Measurements from ENCODE around the gene CCDC24. TPM values are rescaled to one million over a fixed set of nuclear protein-coding genes. Genes with fewer than 3 reads are reported as not detected.

Gene CCDC24
- total RNA-seq, 2 donors from 2014 or later: 1.4 to 1.5 TPM

DNA sequence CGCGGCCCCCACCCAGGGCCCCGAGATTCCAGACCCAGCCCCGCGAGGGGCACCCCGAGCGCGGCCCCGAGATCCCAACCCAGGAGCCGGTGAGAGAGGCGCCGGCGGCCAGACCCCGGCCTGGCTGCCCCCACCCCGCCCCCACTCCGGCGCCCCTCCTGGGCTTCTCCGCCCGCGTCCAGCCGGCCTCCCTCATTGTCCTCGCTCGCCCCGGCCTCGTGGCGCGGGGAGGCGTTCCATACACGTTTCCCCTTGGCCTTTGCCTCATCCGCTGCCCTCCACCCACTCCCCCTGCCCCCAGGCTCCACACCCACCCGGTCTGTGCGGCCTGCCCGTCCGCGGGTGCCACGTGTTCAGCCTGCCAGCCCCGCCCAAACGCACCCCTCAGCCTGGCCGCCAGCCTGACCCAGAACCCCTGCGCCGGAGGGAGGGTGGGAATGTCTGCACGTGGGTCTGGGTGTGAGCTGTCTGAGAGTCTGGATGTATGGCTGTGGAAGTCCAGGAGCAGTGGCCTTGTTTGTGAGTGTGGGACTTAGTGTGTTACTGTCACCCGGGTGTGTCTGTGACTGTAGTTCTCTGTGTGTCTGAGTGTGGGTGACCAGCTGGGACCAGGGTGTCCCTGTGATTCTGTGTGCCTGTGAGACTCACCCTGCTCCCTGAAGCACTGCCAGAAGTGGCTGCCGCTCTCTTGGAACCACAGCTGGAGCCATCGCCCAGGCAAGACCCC is 11.7 kb upstream of the CCDC24 start:
- Mint-ChIP-seq H3K27me3 (no peaks in the 10 kb centered on the region), H3K27ac (no peak overlapping the region), H3K4me1 (peaks cover 59% of the 10 kb centered on the region), H3K4me3 (peak overlapping the region; percentile 95), H3K36me3 (ENCODE audit: low read depth) (peaks cover 17% of the 10 kb centered on the region)
- DNase-seq: no peak
- H3K9me3 ChIP-seq (ENCODE audit: control insufficient read depth, low read length, poor library complexity, severe bottlenecking): no peaks in the 10 kb centered on the region
- no peak for ATAC-seq

DNA sequence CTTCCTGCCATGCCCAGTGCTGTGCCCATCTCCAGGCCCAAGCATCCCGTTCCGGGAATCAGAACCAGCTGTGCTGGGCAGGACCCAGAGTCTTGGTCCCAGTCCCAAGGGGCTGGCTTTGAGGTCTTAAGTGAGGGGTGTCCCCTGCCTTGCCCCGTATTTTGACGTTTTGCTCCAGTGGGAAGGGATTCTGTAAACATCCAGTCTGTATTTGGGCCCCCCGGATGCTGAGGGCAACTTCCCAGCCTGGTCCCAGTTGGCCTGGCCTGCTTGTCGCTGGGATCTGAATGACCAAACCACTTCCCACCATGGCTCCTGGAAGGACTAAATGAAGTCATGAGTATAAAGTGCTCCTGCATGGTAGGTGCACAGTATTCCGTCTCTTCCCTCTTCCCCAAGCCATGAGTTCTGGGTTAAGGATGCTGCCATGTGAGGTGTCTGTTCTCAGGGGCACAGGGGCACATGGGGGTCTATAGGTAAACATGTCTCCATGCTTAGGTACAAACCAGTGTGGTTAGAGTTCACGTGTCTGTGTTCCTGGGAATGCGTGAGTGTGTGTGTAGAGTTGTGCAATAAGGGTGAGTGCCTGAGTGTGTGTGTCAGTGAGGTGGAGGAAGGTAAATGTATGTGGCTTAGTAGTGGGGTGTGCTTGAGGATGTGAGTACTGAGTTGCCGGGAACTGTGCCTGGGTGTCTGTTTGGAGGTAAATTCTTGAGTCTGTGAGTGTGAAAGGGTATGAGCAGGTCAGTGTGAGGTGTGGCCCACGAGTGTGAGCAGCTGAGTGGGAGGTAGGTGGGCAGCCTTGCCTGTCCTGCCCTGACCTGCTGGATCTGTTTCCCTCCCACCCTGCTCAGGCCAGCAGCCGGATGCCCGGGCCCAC is 10.9 kb upstream of the CCDC24 start:
- Mint-ChIP-seq H3K4me1 (peaks cover 59% of the 10 kb centered on the region), H3K4me3 (peak overlapping the region; percentile 95), H3K27me3 (no peaks in the 10 kb centered on the region), H3K27ac (no peak overlapping the region), H3K36me3 (ENCODE audit: low read depth) (peaks cover 17% of the 10 kb centered on the region)
- no peaks in the 10 kb centered on the region for H3K9me3 ChIP-seq (ENCODE audit: control insufficient read depth, low read length, poor library complexity, severe bottlenecking)
- DNase-seq (no peak), ATAC-seq (no peak)

DNA sequence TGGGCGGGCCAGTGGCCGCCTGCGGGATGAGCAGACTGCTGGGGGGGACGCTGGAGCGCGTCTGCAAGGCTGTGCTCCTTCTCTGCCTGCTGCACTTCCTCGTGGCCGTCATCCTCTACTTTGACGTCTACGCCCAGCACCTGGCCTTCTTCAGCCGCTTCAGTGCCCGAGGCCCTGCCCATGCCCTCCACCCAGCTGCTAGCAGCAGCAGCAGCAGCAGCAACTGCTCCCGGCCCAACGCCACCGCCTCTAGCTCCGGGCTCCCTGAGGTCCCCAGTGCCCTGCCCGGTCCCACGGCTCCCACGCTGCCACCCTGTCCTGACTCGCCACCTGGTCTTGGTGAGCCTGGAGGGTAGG is 10.3 kb upstream of the CCDC24 start:
- Mint-ChIP-seq H3K27ac (no peak overlapping the region), H3K36me3 (ENCODE audit: low read depth) (peaks cover 17% of the 10 kb centered on the region), H3K27me3 (no peaks in the 10 kb centered on the region), H3K4me3 (peak overlapping the region; percentile 95), H3K4me1 (peaks cover 54% of the 10 kb centered on the region)
- DNase-seq (no peak), ATAC-seq (no peak)
- no peaks in the 10 kb centered on the region for H3K9me3 ChIP-seq (ENCODE audit: control insufficient read depth, low read length, poor library complexity, severe bottlenecking)

DNA sequence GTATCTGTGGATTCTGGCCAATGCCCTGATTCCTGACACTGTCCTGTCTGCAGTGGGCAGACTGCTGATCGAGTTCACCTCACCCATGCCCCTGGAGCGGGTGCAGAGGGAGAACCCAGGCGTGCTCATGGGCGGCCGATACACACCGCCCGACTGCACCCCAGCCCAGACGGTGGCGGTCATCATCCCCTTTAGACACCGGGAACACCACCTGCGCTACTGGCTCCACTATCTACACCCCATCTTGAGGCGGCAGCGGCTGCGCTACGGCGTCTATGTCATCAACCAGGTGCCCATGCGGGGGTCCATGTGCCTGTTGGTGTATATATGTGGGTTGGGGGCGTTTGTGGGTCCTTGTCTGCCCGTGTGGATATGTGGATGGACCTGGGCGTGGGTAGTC is 9.8 kb upstream of the CCDC24 start:
- peaks cover 17% of the 10 kb centered on the region for H3K36me3 Mint-ChIP-seq (ENCODE audit: low read depth)
- no peaks in the 10 kb centered on the region for H3K27me3 Mint-ChIP-seq
- H3K27ac Mint-ChIP-seq: no peak overlapping the region
- DNase-seq (no peak), ATAC-seq (no peak)
- H3K9me3 ChIP-seq (ENCODE audit: control insufficient read depth, low read length, poor library complexity, severe bottlenecking): no peaks in the 10 kb centered on the region
- H3K4me3 Mint-ChIP-seq: no peak overlapping the region
- peaks cover 49% of the 10 kb centered on the region for H3K4me1 Mint-ChIP-seq

DNA sequence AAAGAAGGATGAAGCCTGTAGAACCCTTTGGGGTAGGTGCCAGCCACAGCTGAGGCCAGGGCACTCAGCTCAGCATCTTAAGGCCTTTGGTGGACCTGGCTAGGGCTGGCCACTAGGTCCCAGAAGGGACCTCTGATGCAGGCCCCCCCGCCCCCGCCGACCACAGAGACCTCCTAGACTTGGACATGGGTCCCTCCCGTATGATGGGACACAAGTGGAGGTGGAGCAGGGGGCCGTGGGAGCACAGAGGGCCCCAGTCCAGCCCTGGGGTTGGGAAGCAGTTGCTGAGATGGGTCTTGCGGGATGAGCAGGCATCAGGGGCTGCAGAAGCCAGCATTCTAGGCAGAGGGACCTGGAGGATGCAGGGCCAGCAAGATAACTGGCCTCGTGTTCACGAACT is 9.2 kb upstream of the CCDC24 start:
- peaks cover 12% of the 10 kb centered on the region for H3K36me3 Mint-ChIP-seq (ENCODE audit: low read depth)
- DNase-seq (no peak), ATAC-seq (no peak)
- no peak overlapping the region for H3K27ac Mint-ChIP-seq
- H3K4me3 Mint-ChIP-seq: no peak overlapping the region
- peaks cover 44% of the 10 kb centered on the region for H3K4me1 Mint-ChIP-seq
- no peaks in the 10 kb centered on the region for H3K9me3 ChIP-seq (ENCODE audit: control insufficient read depth, low read length, poor library complexity, severe bottlenecking)
- no peaks in the 10 kb centered on the region for H3K27me3 Mint-ChIP-seq

DNA sequence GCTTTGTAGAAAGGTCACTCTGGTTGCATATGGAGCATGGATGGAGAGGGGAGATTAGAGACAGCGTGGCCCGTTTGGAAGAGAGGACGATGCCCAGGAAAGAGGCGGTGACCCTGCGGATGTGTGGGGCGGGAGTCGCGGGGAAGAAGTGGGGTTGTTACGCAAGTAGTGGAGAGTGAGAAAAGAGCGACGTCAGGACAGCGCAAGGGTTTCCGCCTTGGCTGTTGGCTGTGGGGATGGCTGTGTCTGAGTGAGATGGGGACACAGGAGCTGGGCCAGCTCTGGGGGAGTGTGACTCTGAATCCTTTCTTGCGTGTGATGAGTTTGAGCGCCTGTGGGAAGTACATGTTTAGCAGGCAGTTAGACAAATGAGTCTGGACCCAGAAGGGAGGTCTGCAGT is 8.6 kb upstream of the CCDC24 start:
- Mint-ChIP-seq H3K27ac (no peak overlapping the region), H3K36me3 (ENCODE audit: low read depth) (peaks cover 6% of the 10 kb centered on the region), H3K27me3 (no peaks in the 10 kb centered on the region), H3K4me1 (peaks cover 38% of the 10 kb centered on the region), H3K4me3 (no peak overlapping the region)
- no peaks in the 10 kb centered on the region for H3K9me3 ChIP-seq (ENCODE audit: control insufficient read depth, low read length, poor library complexity, severe bottlenecking)
- DNase-seq (no peak), ATAC-seq (no peak)

DNA sequence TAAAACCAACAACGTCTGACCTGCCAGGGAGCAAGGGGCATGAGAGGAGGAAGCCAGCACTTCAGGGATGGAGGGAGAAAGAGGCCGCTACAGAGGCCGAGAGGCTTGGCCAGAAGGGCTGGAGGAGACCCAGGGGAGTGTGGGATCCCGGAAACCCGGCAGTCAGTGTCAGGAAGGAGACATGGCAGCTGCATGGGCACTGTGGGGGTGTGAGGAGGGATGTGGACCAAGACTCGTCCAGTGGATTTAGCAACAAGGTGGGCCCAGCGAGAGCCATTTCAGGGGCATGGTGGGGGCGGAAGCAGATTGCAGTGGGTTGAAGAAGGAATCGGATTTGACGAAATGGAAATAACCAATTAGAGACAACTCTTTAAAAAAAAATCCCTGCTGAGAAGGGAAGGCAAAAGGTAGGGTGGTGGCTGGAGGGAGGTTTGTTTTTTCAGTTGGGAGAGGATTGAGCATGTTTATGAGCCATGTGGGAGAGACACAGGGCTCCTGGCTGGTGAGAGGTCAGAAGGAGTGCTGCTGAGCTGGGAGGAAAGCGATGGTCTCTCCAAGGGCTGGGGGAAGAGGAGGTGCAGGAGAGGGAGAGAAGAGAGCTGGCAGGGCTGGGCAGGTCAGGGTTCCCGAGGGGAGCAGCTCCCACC is 8.0 kb upstream of the CCDC24 start:
- H3K4me3 Mint-ChIP-seq: no peak overlapping the region
- peak overlapping the region; percentile 63 for H3K27ac Mint-ChIP-seq
- peaks cover 33% of the 10 kb centered on the region for H3K4me1 Mint-ChIP-seq

DNA sequence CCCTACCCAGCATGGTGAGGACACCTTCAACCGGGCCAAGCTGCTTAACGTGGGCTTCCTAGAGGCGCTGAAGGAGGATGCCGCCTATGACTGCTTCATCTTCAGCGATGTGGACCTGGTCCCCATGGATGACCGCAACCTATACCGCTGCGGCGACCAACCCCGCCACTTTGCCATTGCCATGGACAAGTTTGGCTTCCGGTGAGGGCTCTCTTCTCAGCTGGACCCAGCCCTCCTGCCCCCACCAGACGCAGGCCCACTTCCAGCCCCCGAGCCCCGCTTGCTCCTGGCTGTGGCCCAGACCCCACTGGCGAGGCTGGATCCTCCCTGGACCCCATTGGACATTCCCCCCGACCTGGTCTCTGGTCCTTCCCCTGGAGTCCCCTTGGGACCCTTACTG is 6.5 kb upstream of the CCDC24 start:
- H3K36me3 Mint-ChIP-seq (ENCODE audit: low read depth): peaks cover 4% of the 10 kb centered on the region
- no peaks in the 10 kb centered on the region for H3K27me3 Mint-ChIP-seq
- H3K27ac Mint-ChIP-seq: no peak overlapping the region
- no peak for ATAC-seq
- peaks cover 28% of the 10 kb centered on the region for H3K4me1 Mint-ChIP-seq
- H3K4me3 Mint-ChIP-seq: no peak overlapping the region
- DNase-seq: no peak
- H3K9me3 ChIP-seq (ENCODE audit: control insufficient read depth, low read length, poor library complexity, severe bottlenecking): no peaks in the 10 kb centered on the region

More for the DNA sequence above, 8.0 kb upstream of the CCDC24 start:
- Mint-ChIP-seq H3K27me3 (no peaks in the 10 kb centered on the region), H3K36me3 (ENCODE audit: low read depth) (peaks cover 4% of the 10 kb centered on the region)
- no peaks in the 10 kb centered on the region for H3K9me3 ChIP-seq (ENCODE audit: control insufficient read depth, low read length, poor library complexity, severe bottlenecking)
- ATAC-seq (no peak), DNase-seq (no peak)

DNA sequence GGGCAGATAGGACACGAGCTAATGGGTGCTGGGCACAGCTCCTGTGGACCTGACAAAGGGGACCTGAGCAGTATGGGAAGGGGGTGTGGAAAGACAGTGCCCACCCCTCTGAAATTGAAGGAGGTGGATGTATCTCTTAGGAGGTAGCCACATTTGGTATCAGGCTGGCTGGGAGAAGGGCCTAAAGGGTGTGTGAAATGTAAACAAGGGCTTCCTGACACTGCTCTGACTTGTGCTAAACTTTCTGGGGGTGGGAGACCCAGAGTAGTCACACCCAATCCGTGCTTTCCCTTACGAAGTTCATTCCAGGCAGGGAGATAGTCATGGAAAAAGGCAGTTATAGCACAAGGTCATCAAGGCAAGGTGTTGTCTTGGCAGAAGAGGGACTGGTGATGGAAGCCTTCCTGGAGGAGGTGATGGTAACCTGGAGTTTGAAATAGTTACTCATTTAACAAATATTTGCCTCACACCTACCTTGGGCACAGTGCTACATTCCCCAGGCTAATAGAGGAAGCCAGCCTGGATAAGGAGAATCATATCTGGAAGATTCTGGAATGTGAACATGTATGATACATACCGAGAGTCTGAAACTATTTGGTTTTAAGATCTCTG is 5.3 kb upstream of the CCDC24 start:
- no peaks in the 10 kb centered on the region for H3K9me3 ChIP-seq (ENCODE audit: control insufficient read depth, low read length, poor library complexity, severe bottlenecking)
- H3K27me3 Mint-ChIP-seq: no peaks in the 10 kb centered on the region
- peaks cover 20% of the 10 kb centered on the region for H3K4me1 Mint-ChIP-seq
- H3K27ac Mint-ChIP-seq: no peak overlapping the region
- no peak for ATAC-seq
- H3K4me3 Mint-ChIP-seq: no peak overlapping the region
- DNase-seq: no peak
- H3K36me3 Mint-ChIP-seq (ENCODE audit: low read depth): peaks cover 4% of the 10 kb centered on the region

DNA sequence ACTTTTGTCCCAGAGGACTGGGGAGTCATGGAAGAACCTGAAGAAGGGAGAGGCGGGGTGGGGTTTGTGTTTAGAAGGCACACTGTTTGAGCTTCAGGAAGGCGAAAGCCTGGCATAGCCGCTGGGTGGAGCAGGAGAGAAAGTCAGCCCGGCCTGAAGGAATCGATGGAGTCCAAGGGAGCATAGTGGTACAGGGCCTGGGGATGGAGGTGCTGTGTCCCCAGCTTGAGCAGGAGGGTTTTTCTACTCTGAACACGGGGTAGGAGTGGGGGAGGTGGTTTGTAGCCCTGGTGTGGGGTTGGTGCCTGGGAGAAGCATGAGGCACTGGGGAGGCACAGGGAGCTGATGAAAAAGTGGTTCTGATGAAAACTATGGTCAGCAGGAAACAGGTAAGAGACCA is 4.7 kb upstream of the CCDC24 start:
- peaks cover 4% of the 10 kb centered on the region for H3K36me3 Mint-ChIP-seq (ENCODE audit: low read depth)
- no peak overlapping the region for H3K27ac Mint-ChIP-seq

DNA sequence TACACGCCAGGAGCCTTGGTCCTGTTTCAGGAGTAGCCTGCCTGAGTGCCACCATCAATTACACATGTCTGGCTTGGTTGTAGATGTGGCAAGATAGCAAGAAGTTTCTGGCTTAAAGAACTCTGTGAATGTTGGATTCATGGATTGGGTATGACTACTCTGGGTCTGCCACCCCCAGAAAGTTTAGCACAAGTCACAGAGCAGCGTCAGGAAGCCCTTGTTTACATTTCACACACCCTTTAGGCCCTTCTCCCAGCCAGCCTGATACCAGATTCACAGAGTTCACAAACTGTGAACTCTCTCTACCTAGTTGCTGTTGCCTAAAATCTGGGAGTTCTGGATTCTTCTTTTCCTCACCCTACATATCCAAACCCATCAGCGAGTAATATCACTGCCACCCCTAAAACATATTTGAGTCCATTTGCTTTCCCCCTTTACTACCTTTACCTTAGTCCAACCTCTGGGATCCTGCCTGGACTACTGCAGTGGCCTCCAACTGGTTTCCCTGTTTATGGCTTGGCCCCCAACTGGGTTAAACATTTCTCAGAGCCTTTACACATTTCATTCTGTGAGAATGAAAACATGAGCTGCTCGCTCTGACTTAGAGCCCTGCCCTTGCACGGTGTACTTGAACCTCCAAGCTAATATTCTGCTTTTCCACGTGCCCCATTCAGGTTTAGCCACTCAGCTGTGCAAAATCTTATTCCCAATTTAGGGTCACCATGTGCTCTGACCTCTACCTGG is 4.1 kb upstream of the CCDC24 start:
- Mint-ChIP-seq H3K27ac (peak overlapping the region; percentile 65), H3K4me3 (no peak overlapping the region), H3K27me3 (no peaks in the 10 kb centered on the region), H3K4me1 (peaks cover 23% of the 10 kb centered on the region), H3K36me3 (ENCODE audit: low read depth) (peaks cover 3% of the 10 kb centered on the region)
- H3K9me3 ChIP-seq (ENCODE audit: control insufficient read depth, low read length, poor library complexity, severe bottlenecking): no peaks in the 10 kb centered on the region
- ATAC-seq: no peak
- DNase-seq: no peak

More for the DNA sequence above, 4.7 kb upstream of the CCDC24 start:
- DNase-seq (no peak), ATAC-seq (no peak)
- Mint-ChIP-seq H3K4me3 (no peak overlapping the region), H3K27me3 (no peaks in the 10 kb centered on the region), H3K4me1 (peaks cover 24% of the 10 kb centered on the region)
- no peaks in the 10 kb centered on the region for H3K9me3 ChIP-seq (ENCODE audit: control insufficient read depth, low read length, poor library complexity, severe bottlenecking)

DNA sequence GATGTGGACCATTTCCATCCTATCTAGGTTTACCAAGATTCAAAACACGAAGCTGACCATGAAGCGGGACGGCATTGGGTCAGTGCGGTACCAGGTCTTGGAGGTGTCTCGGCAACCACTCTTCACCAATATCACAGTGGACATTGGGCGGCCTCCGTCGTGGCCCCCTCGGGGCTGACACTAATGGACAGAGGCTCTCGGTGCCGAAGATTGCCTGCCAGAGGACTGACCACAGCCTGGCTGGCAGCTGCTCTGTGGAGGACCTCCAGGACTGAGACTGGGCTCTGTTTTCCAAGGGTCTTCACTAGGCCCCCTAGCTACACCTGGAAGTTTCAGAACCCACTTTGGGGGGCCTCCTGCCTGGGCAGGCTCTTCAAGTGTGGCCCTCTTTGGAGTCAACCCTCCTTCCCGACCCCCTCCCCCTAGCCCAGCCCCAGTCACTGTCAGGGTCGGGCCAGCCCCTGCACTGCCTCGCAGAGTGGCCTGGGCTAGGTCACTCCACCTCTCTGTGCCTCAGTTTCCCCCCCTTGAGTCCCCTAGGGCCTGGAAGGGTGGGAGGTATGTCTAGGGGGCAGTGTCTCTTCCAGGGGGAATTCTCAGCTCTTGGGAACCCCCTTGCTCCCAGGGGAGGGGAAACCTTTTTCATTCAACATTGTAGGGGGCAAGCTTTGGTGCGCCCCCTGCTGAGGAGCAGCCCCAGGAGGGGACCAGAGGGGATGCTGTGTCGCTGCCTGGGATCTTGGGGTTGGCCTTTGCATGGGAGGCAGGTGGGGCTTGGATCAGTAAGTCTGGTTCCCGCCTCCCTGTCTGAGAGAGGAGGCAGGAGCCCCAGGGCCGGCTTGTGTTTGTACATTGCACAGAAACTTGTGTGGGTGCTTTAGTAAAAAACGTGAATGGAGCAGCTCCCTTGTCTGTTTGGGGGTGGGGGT is 864 bp upstream of the CCDC24 start:
- Mint-ChIP-seq H3K27ac (peak overlapping the region; percentile 85), H3K36me3 (ENCODE audit: low read depth) (no peaks in the 10 kb centered on the region), H3K27me3 (no peaks in the 10 kb centered on the region), H3K4me3 (peak overlapping the region; percentile 93), H3K4me1 (peaks cover 19% of the 10 kb centered on the region)
- ATAC-seq (no peak), DNase-seq (no peak)
- no peaks in the 10 kb centered on the region for H3K9me3 ChIP-seq (ENCODE audit: control insufficient read depth, low read length, poor library complexity, severe bottlenecking)
